Tibial nerve (tissue), 4 donors: ENCODE data around the gene KCNK18. TPM values are rescaled to one million over a fixed set of nuclear protein-coding genes. Genes with fewer than 3 reads are reported as not detected.

ENCODE experiments used
- DNase-seq, 2 donors: peaks; one replicate each; pipeline ENCODE4 v3.0.0-alpha.2; 2019; ENCODE audit warnings: low spot score in 2 of 2
- H3K27ac ChIP-seq, 4 donors: fragments of 200-600 bp; sonication (generic) in 3 of 4; one replicate each; pipeline ENCODE4 v1.5.1; 2017 to 2019; ENCODE audit warnings: mild to moderate bottlenecking in 1 of 4
- H3K27me3 ChIP-seq, 2 donors: fragments of 200-600 bp; sonication (generic) in 1 of 2; one replicate each; pipeline versions ENCODE4 v1.5.1 to v1.6.0; 2017 to 2019
- H3K36me3 ChIP-seq, 3 donors: fragments of 200-600 bp; sonication (generic); one replicate each; pipeline ENCODE4 v1.5.1; 2018 to 2019
- H3K4me1 ChIP-seq, 4 donors: fragments of 200-600 bp; sonication (generic) in 3 of 4; one replicate each; pipeline ENCODE4 v1.5.1; 2017 to 2019
- H3K4me3 ChIP-seq, 4 donors: fragments of 200-600 bp; sonication (generic) in 3 of 4; one replicate each; pipeline ENCODE4 v1.5.1; 2017 to 2019; ENCODE audit warnings: mild to moderate bottlenecking in 1 of 4, moderate library complexity in 1 of 4
- H3K9me3 ChIP-seq, 4 donors: fragments of 200-600 bp; sonication (generic) in 3 of 4; one replicate each; pipeline ENCODE4 v1.5.1; 2017 to 2019
- EP300 ChIP-seq, 2 donors: sonication (generic); formaldehyde crosslinking; IDR thresholded peaks; one replicate each; pipeline ENCODE4 v1.6.1; 2017; ENCODE audit warnings: antibody characterized with exemption in 2 of 2, mild to moderate bottlenecking in 1 of 2
- POLR2A ChIP-seq, 2 donors: fragments of 450-650 bp; IDR thresholded peaks; one replicate each; pipeline ENCODE4 v1.6.1; 2017; ENCODE audit warnings: antibody characterized with exemption in 2 of 2, mild to moderate bottlenecking in 2 of 2, moderate library complexity in 2 of 2
- WGBS, 2 donors: methylation state at CpG; one replicate each; pipeline ENCODE4 v1.1.5; 2018; 5-methylcytosine and 5-hydroxymethylcytosine counted together
- total RNA-seq, 4 donors: library from RNA; depleted of rRNA; stranded (reverse); fragments of >200 nt; gene quantifications; one replicate each; pipeline ENCODE4 v1.1.0, GENCODE V29; 2016
- TF ChIP-seq, protein P1 (sequence below), 5 experiments: fragments of 200-600 bp in 3 of 5; fragments of 450-650 bp in 2 of 5; sonication (generic) in 3 of 5; IDR thresholded peaks; one replicate each; pipeline ENCODE4 v1.5.1; 2016 to 2019; ENCODE audit warnings: antibody characterized with exemption in 5 of 5, mild to moderate bottlenecking in 3 of 5, moderate library complexity in 2 of 5

The KCNK18 gene
- total RNA-seq, 4 donors from 2014 or later = not detected

DNA sequence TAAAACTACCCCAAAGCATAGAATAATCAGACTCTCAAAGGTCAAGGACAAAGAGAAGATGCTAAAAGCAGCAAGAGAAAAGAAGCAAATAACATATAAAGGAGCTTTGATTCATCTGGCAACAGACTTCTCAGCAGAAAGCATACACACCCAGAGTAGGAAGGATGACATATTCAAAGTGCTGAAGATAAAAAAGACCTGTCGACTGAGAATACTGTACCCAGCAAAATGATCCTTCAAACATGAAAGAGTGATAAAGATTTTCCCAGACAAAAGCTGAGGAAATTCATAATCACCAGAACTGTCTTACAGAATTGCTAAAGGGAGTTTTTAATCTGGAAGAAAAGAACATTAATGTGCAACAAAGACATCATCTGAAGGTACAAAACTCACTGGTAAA is 14.9 kb downstream of the KCNK18 start:
- Histone ChIP-seq H3K27me3 (peaks cover 0 to 18% of the 10 kb centered on the region in 2 donors), H3K27ac (no peak overlapping the region), H3K4me1 (peaks cover 0 to 11% (median 7%) of the 10 kb centered on the region in 4 donors), H3K36me3 (no peaks in the 10 kb centered on the region), H3K9me3 (peaks cover 0 to 29% (median 0%) of the 10 kb centered on the region in 4 donors), H3K4me3 (no peak overlapping the region)
- TF ChIP-seq POLR2A (IDR thresholded peaks at IDR 0.05) (no peak), EP300 (IDR thresholded peaks at IDR 0.05) (no peak)
- TF ChIP-seq, protein P1, sequence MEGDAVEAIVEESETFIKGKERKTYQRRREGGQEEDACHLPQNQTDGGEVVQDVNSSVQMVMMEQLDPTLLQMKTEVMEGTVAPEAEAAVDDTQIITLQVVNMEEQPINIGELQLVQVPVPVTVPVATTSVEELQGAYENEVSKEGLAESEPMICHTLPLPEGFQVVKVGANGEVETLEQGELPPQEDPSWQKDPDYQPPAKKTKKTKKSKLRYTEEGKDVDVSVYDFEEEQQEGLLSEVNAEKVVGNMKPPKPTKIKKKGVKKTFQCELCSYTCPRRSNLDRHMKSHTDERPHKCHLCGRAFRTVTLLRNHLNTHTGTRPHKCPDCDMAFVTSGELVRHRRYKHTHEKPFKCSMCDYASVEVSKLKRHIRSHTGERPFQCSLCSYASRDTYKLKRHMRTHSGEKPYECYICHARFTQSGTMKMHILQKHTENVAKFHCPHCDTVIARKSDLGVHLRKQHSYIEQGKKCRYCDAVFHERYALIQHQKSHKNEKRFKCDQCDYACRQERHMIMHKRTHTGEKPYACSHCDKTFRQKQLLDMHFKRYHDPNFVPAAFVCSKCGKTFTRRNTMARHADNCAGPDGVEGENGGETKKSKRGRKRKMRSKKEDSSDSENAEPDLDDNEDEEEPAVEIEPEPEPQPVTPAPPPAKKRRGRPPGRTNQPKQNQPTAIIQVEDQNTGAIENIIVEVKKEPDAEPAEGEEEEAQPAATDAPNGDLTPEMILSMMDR (IDR thresholded peaks at IDR 0.05) = no peak
- 89 to 90% methylated on average over 1 of the region's 1 CpG for WGBS, 2 donors
- no peak for DNase-seq

DNA sequence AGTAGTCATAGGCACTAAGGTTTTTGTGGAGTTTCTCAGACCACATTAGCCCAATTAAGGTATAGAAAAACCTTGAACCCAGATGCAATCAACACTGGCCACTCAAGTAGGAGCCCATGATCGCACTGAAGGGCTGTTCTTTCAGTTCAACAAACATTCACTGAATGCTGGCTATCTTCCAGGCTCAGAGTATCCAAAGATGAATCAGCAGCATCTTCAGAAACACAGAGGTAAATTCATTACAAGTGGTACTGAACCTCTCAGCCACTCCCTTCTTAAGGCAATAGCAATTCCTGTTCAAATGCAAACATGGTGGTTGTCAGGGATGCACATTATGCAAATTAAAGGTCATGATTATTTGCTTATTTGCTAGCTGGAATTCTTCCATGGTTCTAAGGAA is 17.1 kb downstream of the KCNK18 start:
- no peak overlapping the region for H3K4me3 ChIP-seq
- 38 to 55% methylated on average over 1 of the region's 1 CpG for WGBS, 2 donors

DNA sequence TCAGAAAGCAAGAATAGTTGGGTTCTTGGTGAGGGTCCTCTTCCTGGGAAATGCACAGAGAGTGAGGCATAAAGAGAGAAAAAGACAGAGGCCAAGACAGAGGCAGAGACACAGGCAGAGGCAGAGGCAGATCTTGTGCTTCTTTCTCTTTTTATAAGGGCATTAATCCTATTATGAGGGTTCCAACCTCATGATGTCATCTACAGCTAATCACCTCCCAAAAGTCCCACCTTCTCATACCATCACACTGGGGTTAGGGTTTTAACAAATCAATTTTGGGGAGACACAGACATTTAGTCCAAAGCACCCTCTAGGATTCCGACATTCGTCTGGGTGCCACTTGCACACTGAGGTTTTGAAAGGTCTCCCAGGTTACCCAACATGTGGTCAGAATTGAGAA is 17.8 kb downstream of the KCNK18 start:
- DNase-seq = no peak
- H3K27me3 ChIP-seq = peaks cover 0 to 37% of the 10 kb centered on the region in 2 donors
- 71 to 88% methylated on average over 2 of the region's 2 CpGs for WGBS, 2 donors
- no peaks in the 10 kb centered on the region for H3K36me3 ChIP-seq
- TF ChIP-seq EP300 (IDR thresholded peaks at IDR 0.05) = no peak
- TF ChIP-seq, protein P1 (IDR thresholded peaks at IDR 0.05) = no peak
- no peak for TF ChIP-seq POLR2A (IDR thresholded peaks at IDR 0.05)
- H3K4me1 ChIP-seq = peaks cover 0 to 14% (median 8%) of the 10 kb centered on the region in 4 donors
- H3K27ac ChIP-seq = no peak overlapping the region
- H3K9me3 ChIP-seq = peaks cover 0 to 29% (median 0%) of the 10 kb centered on the region in 4 donors
- H3K4me3 ChIP-seq = no peak overlapping the region

More for the DNA sequence above, 17.1 kb downstream of the KCNK18 start:
- DNase-seq = no peak
- TF ChIP-seq POLR2A (IDR thresholded peaks at IDR 0.05) = no peak
- TF ChIP-seq, protein P1 (IDR thresholded peaks at IDR 0.05) = no peak
- TF ChIP-seq EP300 (IDR thresholded peaks at IDR 0.05) = no peak
- H3K4me1 ChIP-seq = peaks cover 0 to 14% (median 8%) of the 10 kb centered on the region in 4 donors
- peaks cover 0 to 31% of the 10 kb centered on the region in 2 donors for H3K27me3 ChIP-seq
- no peaks in the 10 kb centered on the region for H3K36me3 ChIP-seq
- H3K27ac ChIP-seq = no peak overlapping the region
- peaks cover 0 to 29% (median 0%) of the 10 kb centered on the region in 4 donors for H3K9me3 ChIP-seq

DNA sequence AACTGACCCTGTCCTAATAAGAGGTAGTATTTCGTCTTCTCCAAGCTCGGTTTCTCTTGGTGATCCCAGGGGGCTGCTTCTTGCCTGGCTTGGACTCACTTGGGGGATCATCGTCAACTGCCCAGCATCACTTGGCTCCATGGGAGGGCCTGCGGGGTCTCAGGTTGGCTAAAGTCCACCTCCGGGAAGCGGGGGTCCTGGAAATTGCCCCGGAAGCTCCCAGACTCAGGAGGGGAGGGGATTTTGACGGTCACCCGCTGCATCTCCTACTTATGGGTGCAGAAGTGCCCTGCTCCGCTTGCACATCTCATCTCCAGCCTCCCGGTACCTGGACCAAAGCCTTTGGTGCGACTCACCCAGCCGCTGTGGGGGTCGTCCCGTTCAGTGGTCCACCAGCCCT is 18.7 kb downstream of the KCNK18 start:
- peaks cover 0 to 44% of the 10 kb centered on the region in 2 donors for H3K27me3 ChIP-seq
- no peaks in the 10 kb centered on the region for H3K36me3 ChIP-seq
- H3K9me3 ChIP-seq = peaks cover 0 to 26% (median 0%) of the 10 kb centered on the region in 4 donors
- TF ChIP-seq POLR2A (IDR thresholded peaks at IDR 0.05) (no peak), EP300 (IDR thresholded peaks at IDR 0.05) (no peak)
- TF ChIP-seq, protein P1 (IDR thresholded peaks at IDR 0.05) = no peak
- WGBS, 2 donors = 63 to 67% methylated on average over 8 to 15 of the region's 15 CpGs
- peak overlapping the region in 1 of 4 donors; percentile 48 for H3K4me3 ChIP-seq
- H3K4me1 ChIP-seq = peaks cover 0 to 14% (median 8%) of the 10 kb centered on the region in 4 donors
- H3K27ac ChIP-seq = no peak overlapping the region
- DNase-seq = no peak

DNA sequence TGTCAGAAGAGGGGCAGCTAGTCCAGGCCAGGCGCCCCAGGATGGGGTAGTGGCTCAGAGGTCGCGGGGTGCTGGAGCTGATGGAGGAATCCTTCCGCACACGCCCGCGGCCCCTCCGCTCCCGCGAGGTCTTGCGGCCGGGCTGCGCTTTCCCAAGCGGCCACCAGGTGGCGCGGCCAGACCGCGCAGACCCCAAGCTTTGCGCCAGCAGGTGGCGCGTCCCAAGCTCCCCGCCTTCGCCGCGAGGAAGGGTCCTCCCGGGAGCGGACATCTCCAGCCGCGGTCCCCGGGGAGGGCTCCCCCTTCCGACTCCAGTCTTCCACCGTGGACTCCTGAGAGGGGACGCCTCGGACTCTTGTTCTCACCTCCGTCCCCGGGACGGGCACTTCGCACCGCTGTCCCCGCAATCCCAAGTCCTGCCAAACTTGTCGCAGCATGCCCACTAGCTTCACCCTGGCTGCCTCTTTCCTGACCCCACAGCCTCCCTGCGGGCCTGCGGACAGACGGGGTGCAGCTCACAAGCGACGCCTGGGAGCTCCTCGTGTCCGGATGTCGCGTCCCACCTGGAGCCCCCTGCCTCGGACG is 19.4 kb downstream of the KCNK18 start:
- Histone ChIP-seq H3K9me3 (peaks cover 0 to 20% (median 0%) of the 10 kb centered on the region in 4 donors), H3K27ac (no peak overlapping the region), H3K4me3 (peak overlapping the region in 3 of 4 donors; percentile 23 to 52 (median 48)), H3K36me3 (no peaks in the 10 kb centered on the region), H3K27me3 (peaks cover 0 to 51% of the 10 kb centered on the region in 2 donors), H3K4me1 (peaks cover 0 to 14% (median 8%) of the 10 kb centered on the region in 4 donors)
- 1 to 5% methylated on average over 37 to 38 of the region's 52 CpGs for WGBS, 2 donors
- no peak for TF ChIP-seq EP300 (IDR thresholded peaks at IDR 0.05)
- TF ChIP-seq, protein P1 (IDR thresholded peaks at IDR 0.05) = peak; percentile 98 to 99 (median 99)
- DNase-seq = peak in 1 of 2 donors; percentile 45
